MM.1S (cell line): Measurements from ENCODE around the gene ALX3.

Experiments
- DNase-seq: peaks from one replicate; pipeline ENCODE4 v3.0.0-alpha.2; 2015
- H2AFZ ChIP-seq: fragments of 300-600 bp; sonication (generic); 2 replicates; pipeline ENCODE4 v1.6.0; 2016; ENCODE audit warnings: antibody characterized with exemption, low read length
- H3F3A ChIP-seq: fragments of 300-600 bp; sonication (generic); 2 replicates; pipeline ENCODE4 v1.6.1; 2016; ENCODE audit warnings: mild to moderate bottlenecking, antibody characterized with exemption, low read length, moderate library complexity, mixed read lengths; ENCODE audit not compliant: insufficient read depth
- H3K27ac ChIP-seq: fragments of 300-600 bp; sonication (generic); 2 replicates; pipeline ENCODE4 v1.5.1; 2016; ENCODE audit warnings: mild to moderate bottlenecking, low read length
- H3K27me3 ChIP-seq: fragments of 300-600 bp; sonication (generic); replicated peaks from 2 replicates; pipeline ENCODE4 v1.6.0; 2016; ENCODE audit warnings: low read length; ENCODE audit not compliant: insufficient read depth
- H3K36me3 ChIP-seq: fragments of 300-600 bp; sonication (generic); replicated peaks from 2 replicates; pipeline ENCODE4 v1.6.1; 2016; ENCODE audit warnings: mild to moderate bottlenecking, low read length, mixed read lengths; ENCODE audit not compliant: insufficient read depth
- H3K4me1 ChIP-seq: fragments of 300-600 bp; sonication (generic); 2 replicates; pipeline ENCODE4 v1.6.1; 2016; ENCODE audit warnings: low read length, mixed read lengths
- H3K4me2 ChIP-seq: fragments of 300-600 bp; sonication (generic); 2 replicates; pipeline ENCODE4 v1.6.0; 2016; ENCODE audit warnings: low read depth, low read length
- H3K4me3 ChIP-seq: fragments of 300-600 bp; sonication (generic); 2 replicates; pipeline ENCODE4 v1.5.1; 2016; ENCODE audit warnings: low read length, mixed read lengths
- H3K79me2 ChIP-seq: fragments of 300-600 bp; sonication (generic); 2 replicates; pipeline ENCODE4 v1.6.1; 2016; ENCODE audit warnings: mixed run types, low read length, mixed read lengths
- H3K9ac ChIP-seq: fragments of 300-600 bp; sonication (generic); 2 replicates; pipeline ENCODE4 v1.6.1; 2016; ENCODE audit warnings: low read length, mixed read lengths
- H3K9me2 ChIP-seq: fragments of 300-600 bp; sonication (generic); replicated peaks from 2 replicates; pipeline ENCODE4 v1.6.1; 2016; ENCODE audit warnings: mild to moderate bottlenecking, low read length, mixed read lengths; ENCODE audit not compliant: insufficient read depth
- H3K9me3 ChIP-seq: fragments of 300-600 bp; sonication (generic); replicated peaks from 2 replicates; pipeline ENCODE4 v1.6.1; 2016; ENCODE audit warnings: mild to moderate bottlenecking, low read length, mixed read lengths; ENCODE audit not compliant: insufficient read depth
- H4K20me1 ChIP-seq: fragments of 300-600 bp; sonication (generic); 2 replicates; pipeline ENCODE4 v1.6.1; 2016; ENCODE audit warnings: mild to moderate bottlenecking, low read length, moderate library complexity, mixed read lengths; ENCODE audit not compliant: insufficient read depth
- EZH2 ChIP-seq: fragments of 300-600 bp; sonication (generic); optimal IDR thresholded peaks from 2 replicates; pipeline ENCODE3; 2017; ENCODE audit warnings: low read depth, mild to moderate bottlenecking, antibody characterized with exemption, low read length, mixed read lengths
- EZH2phosphoT487 ChIP-seq: fragments of 300-600 bp; sonication (generic); IDR thresholded peaks from 2 replicates; pipeline ENCODE4 v1.6.1; 2018; ENCODE audit warnings: antibody characterized with exemption, low read length
- TF ChIP-seq, protein P1 (sequence below): fragments of 300-600 bp; sonication (generic); IDR thresholded peaks from 2 replicates; pipeline ENCODE4 v1.5.1; 2016; ENCODE audit warnings: antibody characterized with exemption, low read length, mixed read lengths

Gene ALX3

GRCh38 chr1:110060662-110061060, 9.8 kb downstream of the ALX3 start:
- H3K9ac ChIP-seq, result no peak overlapping the region
- H3F3A ChIP-seq, result no peaks in the 10 kb centered on the region
- H3K27me3 ChIP-seq, result no peaks in the 10 kb centered on the region
- H4K20me1 ChIP-seq, result no peaks in the 10 kb centered on the region
- H3K36me3 ChIP-seq, result no peaks in the 10 kb centered on the region
- no peak overlapping the region for H2AFZ ChIP-seq
- no peak overlapping the region for H3K27ac ChIP-seq
- no peaks in the 10 kb centered on the region for H3K4me1 ChIP-seq
- TF ChIP-seq EZH2 (no peak), EZH2phosphoT487 (no peak)
- TF ChIP-seq, protein P1, sequence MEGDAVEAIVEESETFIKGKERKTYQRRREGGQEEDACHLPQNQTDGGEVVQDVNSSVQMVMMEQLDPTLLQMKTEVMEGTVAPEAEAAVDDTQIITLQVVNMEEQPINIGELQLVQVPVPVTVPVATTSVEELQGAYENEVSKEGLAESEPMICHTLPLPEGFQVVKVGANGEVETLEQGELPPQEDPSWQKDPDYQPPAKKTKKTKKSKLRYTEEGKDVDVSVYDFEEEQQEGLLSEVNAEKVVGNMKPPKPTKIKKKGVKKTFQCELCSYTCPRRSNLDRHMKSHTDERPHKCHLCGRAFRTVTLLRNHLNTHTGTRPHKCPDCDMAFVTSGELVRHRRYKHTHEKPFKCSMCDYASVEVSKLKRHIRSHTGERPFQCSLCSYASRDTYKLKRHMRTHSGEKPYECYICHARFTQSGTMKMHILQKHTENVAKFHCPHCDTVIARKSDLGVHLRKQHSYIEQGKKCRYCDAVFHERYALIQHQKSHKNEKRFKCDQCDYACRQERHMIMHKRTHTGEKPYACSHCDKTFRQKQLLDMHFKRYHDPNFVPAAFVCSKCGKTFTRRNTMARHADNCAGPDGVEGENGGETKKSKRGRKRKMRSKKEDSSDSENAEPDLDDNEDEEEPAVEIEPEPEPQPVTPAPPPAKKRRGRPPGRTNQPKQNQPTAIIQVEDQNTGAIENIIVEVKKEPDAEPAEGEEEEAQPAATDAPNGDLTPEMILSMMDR, result no peak
- H3K9me2 ChIP-seq, result no peaks in the 10 kb centered on the region
- DNase-seq, result no peak
- H3K9me3 ChIP-seq, result no peaks in the 10 kb centered on the region
- H3K4me2 ChIP-seq, result no peak overlapping the region
- H3K79me2 ChIP-seq, result no peaks in the 10 kb centered on the region
- no peak overlapping the region for H3K4me3 ChIP-seq

DNA sequence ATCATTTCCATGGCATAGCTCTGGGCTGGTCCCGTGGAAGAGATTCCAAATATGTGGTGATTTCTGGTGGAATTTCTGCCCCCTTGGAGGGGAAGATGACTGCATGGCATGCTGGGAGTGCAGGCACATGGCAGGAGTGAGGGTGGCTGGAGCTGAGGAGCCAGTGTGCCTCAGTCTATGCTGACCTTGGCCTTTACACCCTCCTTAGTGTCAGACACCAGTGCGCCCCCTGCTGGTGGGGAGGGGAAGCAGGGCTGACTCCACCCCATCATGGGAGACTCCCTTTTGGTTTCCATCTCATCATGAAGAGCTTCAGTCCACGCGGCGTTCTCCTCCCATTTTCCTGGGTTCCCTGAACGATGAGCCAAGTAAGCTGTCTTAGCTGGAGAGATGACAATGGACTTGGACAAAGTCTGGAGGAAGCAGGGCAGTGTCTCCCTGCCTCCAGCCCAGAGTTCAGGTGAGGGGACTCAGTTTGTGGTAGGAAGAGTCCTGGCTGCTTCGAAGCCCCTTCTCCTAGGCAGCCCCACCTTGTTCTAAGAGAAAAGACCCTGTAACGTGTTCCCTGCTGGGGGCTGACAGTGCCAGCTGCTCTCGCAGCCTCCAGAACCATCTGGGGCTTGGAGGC, 10.3 kb downstream of the ALX3 start:
- Histone ChIP-seq H3K9ac (no peak overlapping the region), H3K27me3 (no peaks in the 10 kb centered on the region), H3K9me3 (no peaks in the 10 kb centered on the region), H3K36me3 (no peaks in the 10 kb centered on the region), H4K20me1 (no peaks in the 10 kb centered on the region), H3K4me1 (no peaks in the 10 kb centered on the region), H3K4me3 (no peak overlapping the region), H3K4me2 (no peak overlapping the region), H2AFZ (no peak overlapping the region), H3K9me2 (no peaks in the 10 kb centered on the region), H3K27ac (no peak overlapping the region), H3F3A (no peaks in the 10 kb centered on the region), H3K79me2 (no peaks in the 10 kb centered on the region)
- TF ChIP-seq, protein P1, result peak; percentile 69
- no peak for TF ChIP-seq EZH2
- no peak for TF ChIP-seq EZH2phosphoT487
- DNase-seq, result peak; percentile 33

DNA sequence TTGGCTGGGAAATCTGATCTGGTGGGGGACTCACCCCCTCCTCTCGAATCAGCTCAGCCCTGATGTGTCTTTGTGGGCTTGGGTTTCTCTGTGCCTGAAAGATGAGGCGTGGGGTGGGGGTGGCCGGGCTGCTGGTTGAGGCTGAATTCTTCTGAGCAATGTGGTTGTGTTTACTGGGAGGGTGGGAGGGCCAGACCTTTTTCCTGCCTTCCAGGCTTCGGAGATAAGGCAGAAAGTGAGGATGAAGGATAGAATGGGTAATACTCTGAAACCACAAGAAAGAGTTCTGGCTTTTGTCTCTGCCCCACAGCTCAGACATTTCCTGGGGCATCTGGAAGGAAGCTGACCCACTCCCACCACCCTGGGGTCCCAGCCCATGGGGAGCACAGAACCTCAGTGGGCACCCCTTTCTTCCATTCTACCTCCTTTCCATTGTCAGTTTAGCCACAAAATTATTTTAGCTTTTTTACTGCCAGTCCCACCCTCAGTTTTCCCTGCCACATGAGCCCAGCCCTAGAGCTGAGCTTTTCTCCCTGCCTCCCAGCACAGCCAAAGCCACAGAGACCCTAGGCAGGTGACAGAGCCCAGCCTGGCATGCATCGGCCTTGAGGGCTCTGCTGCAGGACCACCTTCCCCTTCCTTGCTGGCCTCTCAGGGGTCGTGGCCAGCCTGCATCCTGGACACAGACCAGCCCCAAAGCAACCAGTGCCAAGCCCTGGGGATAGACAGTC, 11.2 kb downstream of the ALX3 start:
- H4K20me1 ChIP-seq, result no peaks in the 10 kb centered on the region
- H3K4me3 ChIP-seq, result no peak overlapping the region
- no peaks in the 10 kb centered on the region for H3F3A ChIP-seq
- H3K79me2 ChIP-seq, result no peaks in the 10 kb centered on the region
- no peaks in the 10 kb centered on the region for H3K36me3 ChIP-seq
- no peaks in the 10 kb centered on the region for H3K9me3 ChIP-seq
- H2AFZ ChIP-seq, result no peak overlapping the region
- no peak overlapping the region for H3K4me2 ChIP-seq
- no peaks in the 10 kb centered on the region for H3K9me2 ChIP-seq
- TF ChIP-seq EZH2, result no peak
- TF ChIP-seq EZH2phosphoT487, result no peak
- TF ChIP-seq, protein P1, result no peak
- H3K27me3 ChIP-seq, result no peaks in the 10 kb centered on the region
- H3K4me1 ChIP-seq, result no peaks in the 10 kb centered on the region
- no peak for DNase-seq
- no peak overlapping the region for H3K9ac ChIP-seq
- H3K27ac ChIP-seq, result no peak overlapping the region
